HG02840 (cell line): ENCODE measurements around the gene C4orf33.
"Not testable (repeated sequence)": the region's sequence is repeated elsewhere in the genome, so short reads cannot be mapped to it uniquely, and the experiment has no call there.

Experiments used
- ATAC-seq: cut with Tn5 transposase; IDR thresholded peaks from one replicate; pipeline ENCODE4 v1.9.1; 2021; ENCODE audit warnings: mild to moderate bottlenecking, moderate library complexity, moderate number of reproducible peaks; ENCODE audit not compliant: unreplicated experiment, low FRiP score

The C4orf33 gene, protein sequence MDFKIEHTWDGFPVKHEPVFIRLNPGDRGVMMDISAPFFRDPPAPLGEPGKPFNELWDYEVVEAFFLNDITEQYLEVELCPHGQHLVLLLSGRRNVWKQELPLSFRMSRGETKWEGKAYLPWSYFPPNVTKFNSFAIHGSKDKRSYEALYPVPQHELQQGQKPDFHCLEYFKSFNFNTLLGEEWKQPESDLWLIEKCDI

DNA sequence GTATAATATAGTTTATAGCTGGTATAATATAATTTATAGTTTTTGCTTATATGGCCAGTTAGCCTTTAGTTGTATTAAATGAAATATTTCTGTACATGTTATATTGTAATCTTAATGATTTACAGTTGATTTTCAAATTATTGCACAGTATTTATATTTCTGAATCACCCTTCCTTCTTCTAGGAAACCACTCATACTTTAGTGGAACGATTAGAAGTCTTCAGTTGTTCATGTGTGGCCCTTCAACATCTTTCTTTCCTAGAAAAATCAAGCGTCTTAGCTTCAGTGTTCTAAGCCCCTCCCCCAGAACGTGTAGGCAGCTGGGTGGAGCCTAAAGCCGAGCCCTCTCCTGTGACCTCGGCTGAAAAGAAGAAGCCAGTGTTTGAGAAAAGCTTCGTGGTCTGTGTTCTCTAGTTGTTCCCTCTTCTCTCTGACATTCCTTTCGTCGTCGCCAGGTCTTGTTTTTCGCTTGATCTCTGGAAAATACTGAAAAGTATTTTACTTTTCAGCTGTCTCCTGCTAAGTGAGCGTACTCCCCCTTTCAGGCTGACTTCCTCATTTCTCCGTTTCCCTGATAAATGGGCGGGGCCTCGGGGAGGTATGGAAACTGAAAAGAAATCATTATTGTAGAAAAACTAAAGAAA is at the start of gene C4orf33:
Gene C4orf33, plus strand, starts transcription at position 342 of the 644 bp plus-strand sequence. CDS start 6,459 bp downstream, outside the sequence.
- peak; percentile 40 for ATAC-seq

DNA sequence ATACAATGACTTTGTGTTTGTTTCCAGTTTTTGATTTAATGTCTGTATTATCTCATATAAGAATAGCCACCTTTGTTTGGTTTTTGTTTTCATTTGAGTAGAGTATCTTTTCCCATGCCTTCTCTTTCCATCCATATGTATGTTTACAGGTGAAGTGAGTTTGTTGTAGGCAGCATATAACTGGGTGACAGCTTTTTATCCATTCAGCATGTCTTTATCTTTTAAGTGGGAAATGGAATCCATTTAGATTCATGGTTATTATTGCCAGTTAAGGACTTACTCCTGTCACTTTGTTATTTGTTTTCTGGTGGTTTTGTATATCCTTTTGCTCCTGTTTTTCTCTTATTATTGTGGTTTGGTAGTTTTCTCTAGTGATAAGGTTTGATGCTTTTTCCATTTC is 36.9 kb upstream of the C4orf33 start:
- ATAC-seq, result no peak

DNA sequence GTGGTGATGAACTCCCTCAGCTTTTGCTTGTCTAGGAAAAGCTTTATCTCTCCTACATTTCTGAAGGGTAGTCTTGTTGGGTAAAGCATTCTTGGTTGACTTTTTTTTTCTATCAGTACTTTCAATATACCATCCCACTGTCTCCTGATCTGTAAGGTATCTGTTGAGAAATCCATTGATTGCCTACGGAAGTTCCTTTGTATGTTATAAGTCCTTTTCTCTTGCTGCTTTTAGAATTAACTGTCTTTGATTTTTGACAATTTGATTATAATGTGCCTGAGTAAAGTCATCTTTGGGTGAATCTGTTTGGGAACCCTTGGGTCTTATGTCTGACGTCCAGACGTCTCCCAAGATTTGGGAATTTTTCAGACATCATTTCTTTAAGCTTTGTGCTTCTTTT is 33.4 kb upstream of the C4orf33 start:
- ATAC-seq, result no peak

DNA sequence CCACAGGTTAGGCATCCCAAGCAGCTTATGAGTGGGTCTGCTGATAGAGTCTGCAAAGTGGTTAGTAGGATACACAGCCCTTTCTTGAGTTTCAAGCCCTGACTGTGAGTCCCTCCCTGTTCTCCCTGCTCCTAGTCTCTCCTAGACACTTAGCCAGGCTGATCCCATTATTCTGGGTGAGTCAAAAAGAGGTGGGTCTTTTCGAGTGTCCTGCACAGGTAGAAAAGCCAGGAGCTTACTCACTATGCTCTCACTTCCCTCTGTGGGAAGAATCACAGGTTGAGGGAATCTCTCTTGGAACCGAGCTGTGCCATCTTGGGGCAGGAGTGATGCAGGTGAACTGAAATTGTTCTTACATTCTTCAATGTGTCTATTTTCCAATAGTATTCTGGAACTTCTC is 32.3 kb upstream of the C4orf33 start:
- ATAC-seq, result no peak

GRCh38 chr4:129064717-129065116 is 31.2 kb upstream of the C4orf33 start:
- no peak for ATAC-seq

DNA sequence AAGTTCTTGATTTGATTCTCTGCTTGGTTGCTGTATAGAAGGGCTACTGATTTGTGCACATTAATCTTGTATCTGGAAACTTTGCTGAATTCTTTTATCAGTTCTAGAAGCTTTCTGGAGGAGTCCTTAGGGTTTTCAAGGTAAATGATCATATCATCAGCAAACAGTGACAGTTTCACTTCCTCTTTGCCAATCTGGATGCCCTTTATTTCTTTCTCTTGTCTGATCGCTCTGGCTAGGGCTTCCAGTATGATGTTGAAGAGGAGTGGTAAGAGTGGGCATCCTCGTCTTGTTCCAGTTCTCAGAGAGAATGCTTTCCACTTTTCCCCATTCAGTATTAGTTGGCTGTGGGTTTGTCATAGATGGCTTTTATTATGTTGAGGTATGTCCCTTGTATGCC is 26.4 kb upstream of the C4orf33 start:
- ATAC-seq, result not testable (repeated sequence)

- ATAC-seq, result no peak
Measured at GRCh38 chr4:129077326-129077725, 18.6 kb upstream of the C4orf33 start.

- ATAC-seq, result no peak
Measured at GRCh38 chr4:129080129-129080528, 15.8 kb upstream of the C4orf33 start.

GRCh38 chr4:129082302-129082701 is 13.7 kb upstream of the C4orf33 start:
- no peak for ATAC-seq

GRCh38 chr4:129085472-129085871 is 10.5 kb upstream of the C4orf33 start:
- ATAC-seq, result no peak

- ATAC-seq, result no peak
Measured at GRCh38 chr4:129087516-129087915, 8.4 kb upstream of the C4orf33 start.

DNA sequence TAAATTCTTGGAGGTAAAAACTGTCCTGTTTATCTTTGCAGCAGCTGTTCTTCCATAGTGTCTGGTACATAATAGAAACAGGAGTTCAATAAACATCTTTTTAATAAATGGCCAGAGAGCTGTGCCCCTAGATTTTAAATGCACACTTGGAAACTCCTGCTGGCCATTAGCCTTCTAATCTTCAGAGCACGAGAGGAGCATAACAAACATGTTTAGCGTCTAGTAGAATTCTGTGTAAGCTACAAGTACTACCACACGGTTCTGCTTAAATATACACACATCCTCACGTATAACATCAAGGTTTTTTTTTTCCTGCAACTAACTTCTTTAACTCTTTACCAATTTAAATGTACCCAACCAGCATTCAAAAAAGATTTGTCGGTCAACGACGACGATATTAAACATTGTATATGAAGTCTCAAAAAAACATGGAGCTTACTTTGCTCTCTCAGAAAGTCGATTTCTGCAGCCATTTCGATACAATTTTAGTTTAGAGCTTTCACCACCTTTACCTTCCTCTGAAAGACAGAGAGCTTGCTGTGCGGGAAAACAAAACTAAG is 3.2 kb upstream of the C4orf33 start:
- no peak for ATAC-seq

- peak; percentile 97 for ATAC-seq
Measured at GRCh38 chr4:129093191-129093920, 2.6 kb upstream of the C4orf33 start, which contains the start of gene SCLT1. SCLT1 (minus strand) TSS chr4:129093539; CDS start chr4:129093103, 436 bp downstream.

GRCh38 chr4:129094347-129094746 is 1.6 kb upstream of the C4orf33 start:
- ATAC-seq, result no peak

GRCh38 chr4:129098531-129099001 is 2.6 kb downstream of the C4orf33 start:
- no peak for ATAC-seq

DNA sequence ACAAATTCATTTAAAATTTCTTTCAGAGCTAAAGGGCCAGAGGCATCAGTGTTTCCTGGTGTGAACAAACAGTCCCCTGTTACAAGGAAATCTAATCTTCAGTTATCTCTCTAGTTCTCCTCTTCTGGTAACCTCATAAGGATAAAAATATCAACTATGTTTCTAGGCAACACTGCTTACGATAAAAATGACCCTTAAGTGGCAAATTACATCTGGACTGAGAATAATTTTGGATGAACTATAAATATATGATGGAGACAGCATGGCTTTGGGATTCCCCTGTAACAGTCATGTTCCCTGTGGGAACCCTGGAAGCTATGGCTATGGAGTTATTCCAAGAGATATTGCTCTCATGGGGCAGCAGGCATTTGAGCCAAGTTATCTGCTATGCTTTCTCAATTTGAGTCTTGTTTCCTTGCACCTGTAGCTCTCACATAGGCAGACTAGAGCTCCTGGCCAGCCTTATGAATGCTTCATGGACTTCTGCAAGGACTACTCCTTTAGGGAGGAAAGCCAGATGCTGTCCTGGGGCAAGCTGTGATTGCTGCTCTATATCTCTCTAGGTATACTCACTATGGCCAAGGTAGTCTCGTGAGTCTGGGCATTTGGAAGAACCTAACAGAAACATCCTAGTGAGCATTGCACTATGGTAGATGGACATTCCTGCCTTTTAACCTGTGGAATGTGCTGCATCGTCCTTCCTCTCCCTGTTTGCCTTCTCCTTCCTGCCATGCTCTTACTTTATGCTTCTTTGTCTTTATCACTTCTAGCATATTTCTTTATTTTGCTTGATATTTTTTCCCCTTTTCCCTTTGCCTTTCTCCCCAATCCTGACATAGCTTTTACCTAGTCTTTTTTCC is 14.2 kb downstream of the C4orf33 start:
- ATAC-seq, result no peak

DNA sequence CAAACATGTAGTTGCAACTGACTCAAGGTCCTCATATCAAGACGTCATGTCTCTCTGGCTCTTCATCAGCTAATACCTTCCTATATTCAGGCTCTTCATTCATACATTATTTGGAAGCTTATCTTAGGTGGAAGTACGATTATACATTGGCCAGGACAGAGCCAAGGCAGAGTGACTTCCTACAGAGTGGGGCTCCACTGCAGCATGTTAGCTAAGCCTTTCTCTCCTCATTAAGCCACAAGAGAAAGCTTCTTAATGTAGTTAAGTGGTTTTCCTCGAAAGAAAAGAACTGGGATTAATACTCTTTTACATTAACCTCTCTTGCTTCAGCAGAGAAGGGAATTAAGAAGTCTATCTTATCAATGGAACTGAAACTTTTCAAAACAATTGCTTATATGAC is 15.0 kb downstream of the C4orf33 start:
- ATAC-seq, result no peak

GRCh38 chr4:129111919-129112318 is 16.0 kb downstream of the C4orf33 start:
- ATAC-seq, result no peak

GRCh38 chr4:129113434-129113833 is 17.5 kb downstream of the C4orf33 start:
- ATAC-seq, result no peak

DNA sequence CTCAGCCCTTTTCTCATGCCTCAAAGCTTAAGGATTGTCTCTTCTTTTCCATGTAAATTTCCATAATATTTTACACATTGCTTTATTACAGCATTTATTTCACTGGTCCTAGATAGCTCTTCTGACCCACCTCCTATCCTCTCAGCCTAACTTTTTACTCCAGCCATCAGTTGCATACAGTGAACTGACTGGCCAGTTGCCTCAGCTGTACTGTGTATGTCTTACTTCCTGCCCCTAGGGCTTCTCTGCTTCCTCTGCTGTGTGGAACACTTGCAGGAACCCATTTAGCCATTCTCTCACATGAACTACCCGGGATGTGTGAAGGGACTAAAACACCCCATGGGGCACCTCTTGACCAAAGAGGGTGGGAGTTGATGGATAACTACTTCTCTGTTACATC is 18.0 kb downstream of the C4orf33 start:
- ATAC-seq, result no peak
